ENCODE measurements around the gene TIMP4. TPM values are rescaled to one million over a fixed set of nuclear protein-coding genes. Genes with fewer than 3 reads are reported as not detected.

Gene TIMP4
- total and polyA plus RNA-seq, 10 donors = 0.37 to 10.8 (median 2.1) TPM

- no peak for DNase-seq
- Histone ChIP-seq H3K4me1 (peaks cover 0 to 41% (median 22%) of the 10 kb centered on the region in 6 donors), H3K4me3 (no peak overlapping the region), H3K27me3 (replicated peaks in 1 of 7) (no peaks in the 10 kb centered on the region), H3K36me3 (no peaks in the 10 kb centered on the region), H3K9me3 (no peaks in the 10 kb centered on the region), H3K27ac (no peak overlapping the region)
- no peak for TF ChIP-seq POLR2A (IDR thresholded peaks at IDR 0.05)
- no peak for TF ChIP-seq POLR2AphosphoS5 (IDR thresholded peaks at IDR 0.05)
- TF ChIP-seq CTCF (IDR thresholded peaks at IDR 0.05 in 8 of 11, conservative IDR thresholded peaks at IDR 0.05 in 3 of 11) = no peak
- intact Hi-C loops (cut with DNase I; ENCODE audit: low total_unique reads) = no loop called here
- 84 to 91% (median 85%) methylated on average over 5 of the region's 5 CpGs for WGBS, 5 donors
These were observed 26.5 kb upstream of the TIMP4 start for GRCh38 chr3:12185172-12185710.

GRCh38 chr3:12184541-12184940 is 25.8 kb upstream of the TIMP4 start:
- DNase-seq = no peak
- no peaks in the 10 kb centered on the region for H3K27me3 ChIP-seq (replicated peaks in 1 of 7)
- H3K27ac ChIP-seq = no peak overlapping the region
- no peaks in the 10 kb centered on the region for H3K36me3 ChIP-seq
- 95 to 98% (median 96%) methylated on average over 5 of the region's 5 CpGs for WGBS, 5 donors
- peaks cover 0 to 42% (median 22%) of the 10 kb centered on the region in 6 donors for H3K4me1 ChIP-seq
- TF ChIP-seq POLR2A (IDR thresholded peaks at IDR 0.05) (no peak), CTCF (IDR thresholded peaks at IDR 0.05 in 8 of 11, conservative IDR thresholded peaks at IDR 0.05 in 3 of 11) (no peak), POLR2AphosphoS5 (IDR thresholded peaks at IDR 0.05) (no peak)
- H3K4me3 ChIP-seq = no peak overlapping the region
- intact Hi-C loops (cut with DNase I; ENCODE audit: low total_unique reads) = no loop called here
- no peaks in the 10 kb centered on the region for H3K9me3 ChIP-seq

DNA sequence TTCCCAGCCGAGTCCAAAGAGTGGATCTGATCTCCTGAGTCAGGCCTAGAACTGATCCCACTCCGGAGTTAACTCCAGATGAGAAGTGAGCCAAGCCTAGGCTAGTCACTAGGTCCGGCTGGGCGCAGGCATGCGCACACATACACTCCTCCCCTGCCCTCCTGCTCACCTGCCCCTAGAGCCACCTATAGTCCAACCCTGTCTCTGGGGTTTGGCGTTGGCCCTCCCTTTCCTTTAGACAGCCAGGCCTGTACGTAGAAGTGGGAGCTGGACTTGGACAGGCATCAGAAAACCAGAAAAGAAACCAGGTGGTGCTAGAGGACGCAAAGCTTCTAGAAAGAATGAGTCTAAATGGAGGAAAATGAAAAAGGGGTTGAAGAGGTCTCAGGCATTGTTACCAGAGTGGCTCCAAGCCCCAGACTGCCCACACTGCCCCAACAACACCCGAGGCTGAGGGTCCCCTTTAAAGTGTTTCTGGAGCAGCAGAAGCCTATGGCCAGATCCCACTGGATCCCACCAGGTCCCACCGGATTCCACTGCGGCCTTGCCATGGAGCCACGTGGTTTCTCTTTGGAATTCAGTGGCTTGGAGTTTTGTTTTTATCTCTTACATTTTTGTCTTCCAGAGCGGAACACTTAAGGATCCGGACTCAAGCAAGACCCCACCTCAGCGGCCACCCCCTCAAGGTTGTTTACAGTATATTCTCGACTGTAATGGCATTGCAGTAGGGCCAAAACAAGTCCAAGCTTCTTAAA is 24.2 kb upstream of the TIMP4 start:
- Histone ChIP-seq H3K36me3 (no peaks in the 10 kb centered on the region), H3K9me3 (no peaks in the 10 kb centered on the region), H3K4me3 (no peak overlapping the region), H3K27me3 (replicated peaks in 1 of 7) (no peaks in the 10 kb centered on the region), H3K27ac (no peak overlapping the region), H3K4me1 (peaks cover 0 to 42% (median 20%) of the 10 kb centered on the region in 6 donors)
- intact Hi-C loops (cut with DNase I; ENCODE audit: low total_unique reads) = no loop called here
- TF ChIP-seq POLR2AphosphoS5 (IDR thresholded peaks at IDR 0.05) = no peak
- no peak for TF ChIP-seq POLR2A (IDR thresholded peaks at IDR 0.05)
- TF ChIP-seq CTCF (IDR thresholded peaks at IDR 0.05 in 8 of 11, conservative IDR thresholded peaks at IDR 0.05 in 3 of 11) = no peak
- no peak for DNase-seq
- 86 to 95% (median 92%) methylated on average over 16 of the region's 16 CpGs for WGBS, 5 donors

- 70 to 76% (median 71%) methylated on average over 2 of the region's 2 CpGs for WGBS, 5 donors
- no peak for DNase-seq
- no peaks in the 10 kb centered on the region for H3K36me3 ChIP-seq
- H3K9me3 ChIP-seq = no peaks in the 10 kb centered on the region
- H3K4me3 ChIP-seq = no peak overlapping the region
- no peak overlapping the region for H3K27ac ChIP-seq
- intact Hi-C loops (cut with DNase I; ENCODE audit: low total_unique reads) = no loop called here
- no peaks in the 10 kb centered on the region for H3K27me3 ChIP-seq (replicated peaks in 1 of 7)
- H3K4me1 ChIP-seq = peaks cover 0 to 42% (median 17%) of the 10 kb centered on the region in 6 donors
- TF ChIP-seq POLR2A (IDR thresholded peaks at IDR 0.05) (no peak), CTCF (IDR thresholded peaks at IDR 0.05 in 8 of 11, conservative IDR thresholded peaks at IDR 0.05 in 3 of 11) (no peak), POLR2AphosphoS5 (IDR thresholded peaks at IDR 0.05) (no peak)
These were observed 23.1 kb upstream of the TIMP4 start for GRCh38 chr3:12181806-12182205.

All from spleen (tissue), 11 donors.